Panc1 (cell line): ENCODE results near the gene SENP1.

Experiments used
- CTCF ChIP-seq: fragments of 450-650 bp; IDR thresholded peaks from 2 replicates; pipeline ENCODE4 v1.5.1; 2017; ENCODE audit warnings: mild to moderate bottlenecking
- POLR2AphosphoS5 ChIP-seq: IDR thresholded peaks from 2 replicates; pipeline ENCODE4 v1.6.1; 2012; ENCODE audit warnings: mild to moderate bottlenecking, low read depth, low read length, moderate library complexity
- REST ChIP-seq, 2 experiments: IDR thresholded peaks; 2 replicates each; pipeline ENCODE4 v1.6.1; 2011 to 2012; ENCODE audit warnings: low read depth in 2 of 2, control low read depth in 1 of 2, low read length in 1 of 2, mild to moderate bottlenecking in 1 of 2, moderate library complexity in 1 of 2; ENCODE audit not compliant: insufficient read depth in 1 of 2
- SIN3A ChIP-seq: IDR thresholded peaks from 2 replicates; pipeline ENCODE4 v1.6.1; 2012; ENCODE audit warnings: low read depth, mild to moderate bottlenecking, low read length, moderate library complexity, borderline replicate concordance; ENCODE audit not compliant: insufficient read depth

GRCh38 chr12:48005001-48005749, 100.7 kb downstream of the SENP1 start:
- no peak for TF ChIP-seq CTCF
- no peak for TF ChIP-seq REST (IDR thresholded peaks at IDR 0.05; ENCODE audit: insufficient read depth in 1 of 2, low read depth in 2 of 2, low read length in 1 of 2)
- no peak for TF ChIP-seq POLR2AphosphoS5
- no peak for TF ChIP-seq SIN3A
